Measurements from ENCODE around the gene PTPRK.

DNA sequence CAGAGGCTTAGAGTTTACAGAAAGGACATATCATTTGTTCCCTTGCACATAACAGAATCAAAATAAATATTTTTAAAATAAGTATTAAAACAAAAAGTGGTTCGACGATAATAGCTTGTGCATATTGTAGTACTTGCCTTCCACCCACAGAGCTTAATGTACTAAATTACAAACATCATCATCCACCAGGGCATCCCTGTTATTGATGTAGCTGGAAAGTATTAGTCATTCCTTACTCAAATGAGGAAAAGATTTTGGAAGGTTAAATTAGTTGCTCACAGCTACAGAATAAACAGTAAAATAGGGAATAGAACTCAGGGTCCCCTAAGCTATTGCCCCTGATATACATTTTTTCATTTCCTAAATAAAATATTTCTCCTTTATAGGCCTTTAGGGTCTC, 150.3 kb downstream of the PTPRK start:
- TF ChIP-seq, protein P1, sequence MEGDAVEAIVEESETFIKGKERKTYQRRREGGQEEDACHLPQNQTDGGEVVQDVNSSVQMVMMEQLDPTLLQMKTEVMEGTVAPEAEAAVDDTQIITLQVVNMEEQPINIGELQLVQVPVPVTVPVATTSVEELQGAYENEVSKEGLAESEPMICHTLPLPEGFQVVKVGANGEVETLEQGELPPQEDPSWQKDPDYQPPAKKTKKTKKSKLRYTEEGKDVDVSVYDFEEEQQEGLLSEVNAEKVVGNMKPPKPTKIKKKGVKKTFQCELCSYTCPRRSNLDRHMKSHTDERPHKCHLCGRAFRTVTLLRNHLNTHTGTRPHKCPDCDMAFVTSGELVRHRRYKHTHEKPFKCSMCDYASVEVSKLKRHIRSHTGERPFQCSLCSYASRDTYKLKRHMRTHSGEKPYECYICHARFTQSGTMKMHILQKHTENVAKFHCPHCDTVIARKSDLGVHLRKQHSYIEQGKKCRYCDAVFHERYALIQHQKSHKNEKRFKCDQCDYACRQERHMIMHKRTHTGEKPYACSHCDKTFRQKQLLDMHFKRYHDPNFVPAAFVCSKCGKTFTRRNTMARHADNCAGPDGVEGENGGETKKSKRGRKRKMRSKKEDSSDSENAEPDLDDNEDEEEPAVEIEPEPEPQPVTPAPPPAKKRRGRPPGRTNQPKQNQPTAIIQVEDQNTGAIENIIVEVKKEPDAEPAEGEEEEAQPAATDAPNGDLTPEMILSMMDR (IDR thresholded peaks at IDR 0.05): peak in 1 of 6 experiments; percentile 8
- no peak for TF ChIP-seq POLR2A (IDR thresholded peaks at IDR 0.05)

Data from thyroid gland (tissue), 4 donors.